Gastrocnemius medialis (tissue), 4 donors: ENCODE measurements around the gene CCBE1. TPM values are rescaled to one million over a fixed set of nuclear protein-coding genes. Genes with fewer than 3 reads are reported as not detected.

ENCODE experiments used
- ATAC-seq, 2 donors: fragments of 150-250 bp; one replicate each; pipeline ENCODE4 v1.9.1; 2016
- DNase-seq, 2 donors: peaks; one replicate each; pipeline ENCODE4 v3.0.0-alpha.2; 2019
- H3K27ac ChIP-seq, 4 donors: fragments of 200-600 bp; sonication (generic); 1 replicate in 1 of 4; 2 replicates in 3 of 4; pipeline ENCODE4 v1.5.1; 2016 to 2018; ENCODE audit warnings: mild to moderate bottlenecking in 2 of 4, moderate library complexity in 1 of 4
- H3K27me3 ChIP-seq, 3 donors: fragments of 200-600 bp; sonication (generic) in 2 of 3; 1 replicate in 1 of 3; 2 replicates in 2 of 3; pipeline versions ENCODE4 v1.5.1 to v1.6.0; 2016 to 2019; ENCODE audit warnings: mild to moderate bottlenecking in 1 of 3, moderate library complexity in 1 of 3
- H3K36me3 ChIP-seq, 2 donors: fragments of 200-600 bp; sonication (generic) in 1 of 2; one replicate each; pipeline ENCODE4 v1.5.1; 2017 to 2018
- H3K4me1 ChIP-seq, 2 donors: fragments of 200-600 bp; sonication (generic) in 1 of 2; one replicate each; pipeline ENCODE4 v1.5.1; 2016 to 2017; ENCODE audit warnings: mild to moderate bottlenecking in 2 of 2
- H3K4me3 ChIP-seq, 4 donors: fragments of 200-600 bp; sonication (generic) in 3 of 4; 1 replicate in 1 of 4; 2 replicates in 3 of 4; pipeline ENCODE4 v1.5.1; 2016 to 2019; ENCODE audit warnings: mild to moderate bottlenecking in 2 of 4
- H3K9me3 ChIP-seq, 3 donors: fragments of 200-600 bp; sonication (generic) in 2 of 3; 1 replicate in 1 of 3; 2 replicates in 2 of 3; pipeline ENCODE4 v1.5.1; 2016 to 2019
- CTCF ChIP-seq, 5 experiments: fragments of 450-650 bp in 3 of 5; fragments of 200-600 bp in 2 of 5; sonication (generic) in 2 of 5; IDR thresholded peaks in 4 of 5; conservative IDR thresholded peaks in 1 of 5; 1 replicate in 4 of 5; 2 replicates in 1 of 5; pipeline ENCODE4 v1.5.1; 2016 to 2019; ENCODE audit warnings: antibody characterized with exemption in 5 of 5, mild to moderate bottlenecking in 3 of 5, moderate library complexity in 3 of 5
- POLR2A ChIP-seq, 2 donors: fragments of 450-650 bp; IDR thresholded peaks; one replicate each; pipeline ENCODE4 v1.6.1; 2017; ENCODE audit warnings: antibody characterized with exemption in 2 of 2, mild to moderate bottlenecking in 2 of 2, moderate library complexity in 2 of 2
- in situ Hi-C, 4 donors: fragments of 200-750 bp; cut with MboI; loops; one replicate each; pipeline versions ENCODE4 v1.15.0 to v1.8.0; 2017; ENCODE audit warnings: low sequenced_read_pairs in 4 of 4
- intact Hi-C: fragments of 100-400 bp; cut with DNase I; formaldehyde crosslinking; loops from one replicate; pipeline ENCODE4 v1.15.1; 2023; ENCODE audit warnings: low total_unique reads
- total RNA-seq, 4 donors: library from RNA; depleted of rRNA; stranded (reverse); fragments of >200 nt; gene quantifications; one replicate each; pipeline versions ENCODE4 v1.1.0 to v1.2.3, GENCODE V29; 2016

The CCBE1 gene
- total RNA-seq, 4 donors from 2014 or later: 0.44 to 2.7 (median 1.3) TPM

GRCh38 chr18:59686260-59686659 is 11.0 kb downstream of the CCBE1 start:
- H3K4me3 ChIP-seq: no peak overlapping the region
- no peaks in the 10 kb centered on the region for H3K27me3 ChIP-seq
- no peaks in the 10 kb centered on the region for H3K4me1 ChIP-seq
- H3K36me3 ChIP-seq: no peaks in the 10 kb centered on the region
- no peak for DNase-seq
- intact Hi-C loops (no loop called here), in situ Hi-C loops (loop anchor here in 1 of 4 donors (25.0 kb wide), 1 partner anchor 101 kb away; no protein-coding TSS in a partner anchor)
- no peaks in the 10 kb centered on the region for H3K9me3 ChIP-seq
- ATAC-seq: no peak
- TF ChIP-seq POLR2A (IDR thresholded peaks at IDR 0.05): no peak
- TF ChIP-seq CTCF (IDR thresholded peaks at IDR 0.05 in 4 of 5, conservative IDR thresholded peaks at IDR 0.05 in 1 of 5): no peak
- H3K27ac ChIP-seq: no peak overlapping the region

GRCh38 chr18:59685501-59685900 is 11.7 kb downstream of the CCBE1 start:
- H3K27ac ChIP-seq: no peak overlapping the region
- H3K4me3 ChIP-seq: no peak overlapping the region
- H3K36me3 ChIP-seq: no peaks in the 10 kb centered on the region
- no peak for ATAC-seq
- DNase-seq: no peak
- in situ Hi-C loops: loop anchor here in 1 of 4 donors (25.0 kb wide), 1 partner anchor 102 kb away; no protein-coding TSS in a partner anchor
- TF ChIP-seq CTCF (IDR thresholded peaks at IDR 0.05 in 4 of 5, conservative IDR thresholded peaks at IDR 0.05 in 1 of 5) (no peak), POLR2A (IDR thresholded peaks at IDR 0.05) (no peak)
- intact Hi-C loops: no loop called here
- H3K9me3 ChIP-seq: no peaks in the 10 kb centered on the region
- no peaks in the 10 kb centered on the region for H3K4me1 ChIP-seq
- no peaks in the 10 kb centered on the region for H3K27me3 ChIP-seq

- Histone ChIP-seq H3K9me3 (no peaks in the 10 kb centered on the region), H3K27ac (no peak overlapping the region), H3K4me1 (no peaks in the 10 kb centered on the region), H3K4me3 (no peak overlapping the region), H3K27me3 (no peaks in the 10 kb centered on the region), H3K36me3 (no peaks in the 10 kb centered on the region)
- DNase-seq (no peak), ATAC-seq (no peak)
- intact Hi-C loops (no loop called here), in situ Hi-C loops (loop anchor here in 1 of 4 donors (25.0 kb wide), 1 partner anchor 103 kb away; no protein-coding TSS in a partner anchor)
- no peak for TF ChIP-seq POLR2A (IDR thresholded peaks at IDR 0.05)
- TF ChIP-seq CTCF (IDR thresholded peaks at IDR 0.05 in 4 of 5, conservative IDR thresholded peaks at IDR 0.05 in 1 of 5): no peak
Measured at GRCh38 chr18:59684777-59685176, 12.4 kb downstream of the CCBE1 start.

- no peaks in the 10 kb centered on the region for H3K9me3 ChIP-seq
- in situ Hi-C loops: loop anchor here in 1 of 4 donors (25.0 kb wide), 1 partner anchor 106 kb away; no protein-coding TSS in a partner anchor
- H3K36me3 ChIP-seq: no peaks in the 10 kb centered on the region
- H3K27ac ChIP-seq: no peak overlapping the region
- no peaks in the 10 kb centered on the region for H3K27me3 ChIP-seq
- H3K4me1 ChIP-seq: no peaks in the 10 kb centered on the region
- H3K4me3 ChIP-seq: no peak overlapping the region
- ATAC-seq (no peak), DNase-seq (no peak)
- TF ChIP-seq POLR2A (IDR thresholded peaks at IDR 0.05): no peak
- no peak for TF ChIP-seq CTCF (IDR thresholded peaks at IDR 0.05 in 4 of 5, conservative IDR thresholded peaks at IDR 0.05 in 1 of 5)
- intact Hi-C loops: no loop called here
Measured at GRCh38 chr18:59681521-59682004, 15.7 kb downstream of the CCBE1 start.

GRCh38 chr18:59681051-59681450 is 16.2 kb downstream of the CCBE1 start:
- H3K27me3 ChIP-seq: no peaks in the 10 kb centered on the region
- H3K36me3 ChIP-seq: no peaks in the 10 kb centered on the region
- no peak for TF ChIP-seq POLR2A (IDR thresholded peaks at IDR 0.05)
- TF ChIP-seq CTCF (IDR thresholded peaks at IDR 0.05 in 4 of 5, conservative IDR thresholded peaks at IDR 0.05 in 1 of 5): no peak
- intact Hi-C loops (no loop called here), in situ Hi-C loops (loop anchor here in 1 of 4 donors (25.0 kb wide), 1 partner anchor 106 kb away; no protein-coding TSS in a partner anchor)
- H3K27ac ChIP-seq: no peak overlapping the region
- DNase-seq (no peak), ATAC-seq (no peak)
- no peak overlapping the region for H3K4me3 ChIP-seq
- H3K4me1 ChIP-seq: no peaks in the 10 kb centered on the region
- H3K9me3 ChIP-seq: no peaks in the 10 kb centered on the region
